Smooth muscle cell (in vitro differentiated cells): ENCODE results near the gene SHISAL1. TPM values are rescaled to one million over a fixed set of nuclear protein-coding genes. Genes with fewer than 3 reads are reported as not detected.

Experiments
- DNase-seq: peaks from one replicate; lab custom pipeline; 2025; ENCODE audit not compliant: unreplicated experiment; lab: John Stamatoyannopoulos, UW
- H2AFZ ChIP-seq: fragments of 200-600 bp; sonication (generic); 2 replicates; pipeline ENCODE4 v1.6.0; 2016; ENCODE audit warnings: antibody characterized with exemption, low read depth, mild to moderate bottlenecking
- H3F3A ChIP-seq: fragments of 200-600 bp; sonication (generic); 2 replicates; pipeline ENCODE4 v1.6.0; 2017; ENCODE audit warnings: antibody characterized with exemption, low read depth
- H3K27ac ChIP-seq: fragments of 200-600 bp; sonication (generic); 2 replicates; pipeline ENCODE4 v1.5.1; 2016; ENCODE audit warnings: low read depth, mild to moderate bottlenecking
- H3K27me3 ChIP-seq: fragments of 200-600 bp; sonication (generic); 2 replicates; pipeline ENCODE4 v1.6.1; 2016; ENCODE audit warnings: low read depth, mild to moderate bottlenecking
- H3K36me3 ChIP-seq: fragments of 200-600 bp; sonication (generic); 2 replicates; pipeline ENCODE4 v1.5.1; 2016; ENCODE audit warnings: low read depth
- H3K4me1 ChIP-seq: fragments of 200-600 bp; sonication (generic); 2 replicates; pipeline ENCODE4 v1.5.1; 2016; ENCODE audit warnings: low read depth
- H3K4me2 ChIP-seq: fragments of 200-600 bp; sonication (generic); 2 replicates; pipeline ENCODE4 v1.6.0; 2016; ENCODE audit warnings: mild to moderate bottlenecking
- H3K4me3 ChIP-seq: fragments of 200-600 bp; sonication (generic); 2 replicates; pipeline ENCODE4 v1.5.1; 2016; ENCODE audit warnings: mild to moderate bottlenecking
- H3K79me2 ChIP-seq: fragments of 200-600 bp; sonication (generic); 2 replicates; pipeline ENCODE4 v1.6.0; 2016; ENCODE audit warnings: low read depth, mild to moderate bottlenecking
- H3K9ac ChIP-seq: fragments of 200-600 bp; sonication (generic); 2 replicates; pipeline ENCODE4 v1.6.0; 2016; ENCODE audit warnings: low read depth
- H3K9me3 ChIP-seq: fragments of 200-600 bp; sonication (generic); replicated peaks from 2 replicates; pipeline ENCODE4 v1.5.1; 2016; ENCODE audit warnings: low read depth
- H4K20me1 ChIP-seq: fragments of 200-600 bp; sonication (generic); 2 replicates; pipeline ENCODE4 v1.6.0; 2016; ENCODE audit warnings: low read depth
- CTCF ChIP-seq: fragments of 200-600 bp; sonication (generic); IDR thresholded peaks from 2 replicates; pipeline ENCODE4 v1.5.1; 2017; ENCODE audit warnings: borderline replicate concordance, mild to moderate bottlenecking, antibody characterized with exemption; ENCODE audit not compliant: insufficient read depth, poor library complexity, severe bottlenecking
- whole genome bisulfite sequencing: methylation state at CpG from one replicate; pipeline ENCODE4 v1.1.7; 2016; ENCODE audit warnings: low lambda C conversion rate; 5-methylcytosine and 5-hydroxymethylcytosine counted together
- polyA plus RNA-seq: library from polyadenylated mRNA; unstranded; fragments of >200 nt; fragmentation: Nextera tagmentation; extraction: Ambion mirVana; gene quantifications from 2 replicates; pipeline ENCODE4 v1.2.1, GENCODE V29; 2016
- total RNA-seq: library from RNA; depleted of rRNA; stranded (reverse); fragments of >200 nt; gene quantifications from 2 replicates; pipeline ENCODE4 v1.2.3, GENCODE V29; 2014

Gene SHISAL1
- total and polyA plus RNA-seq, 2 experiments from 2014 or later = 0.78 to 1.9 TPM

- WGBS = 88% methylated on average over 24 of the region's 25 CpGs
- Histone ChIP-seq H3K79me2 (no peaks in the 10 kb centered on the region), H3K27ac (no peak overlapping the region), H3K4me3 (no peak overlapping the region), H3K4me2 (no peak overlapping the region), H2AFZ (no peak overlapping the region), H3F3A (no peaks in the 10 kb centered on the region), H3K36me3 (no peaks in the 10 kb centered on the region), H3K4me1 (peaks cover 22% of the 10 kb centered on the region), H4K20me1 (no peaks in the 10 kb centered on the region), H3K9ac (no peak overlapping the region), H3K9me3 (no peaks in the 10 kb centered on the region), H3K27me3 (no peaks in the 10 kb centered on the region)
- TF ChIP-seq CTCF = no peak
- DNase-seq = no peak
Observed at GRCh38 chr22:44298406-44299091, 14.2 kb downstream of the SHISAL1 start.

- no peak overlapping the region for H3K9ac ChIP-seq
- no peak overlapping the region for H2AFZ ChIP-seq
- H3F3A ChIP-seq = no peaks in the 10 kb centered on the region
- H3K79me2 ChIP-seq = no peaks in the 10 kb centered on the region
- 38% methylated on average over 14 of the region's 14 CpGs for WGBS
- no peaks in the 10 kb centered on the region for H4K20me1 ChIP-seq
- no peaks in the 10 kb centered on the region for H3K9me3 ChIP-seq
- H3K36me3 ChIP-seq = no peaks in the 10 kb centered on the region
- H3K4me3 ChIP-seq = no peak overlapping the region
- TF ChIP-seq CTCF = no peak
- H3K27ac ChIP-seq = no peak overlapping the region
- peak overlapping the region; percentile 69 for H3K4me2 ChIP-seq
- H3K4me1 ChIP-seq = peaks cover 22% of the 10 kb centered on the region
- DNase-seq = no peak
- H3K27me3 ChIP-seq = no peaks in the 10 kb centered on the region
Observed at GRCh38 chr22:44297470-44298061, 15.2 kb downstream of the SHISAL1 start.

DNA sequence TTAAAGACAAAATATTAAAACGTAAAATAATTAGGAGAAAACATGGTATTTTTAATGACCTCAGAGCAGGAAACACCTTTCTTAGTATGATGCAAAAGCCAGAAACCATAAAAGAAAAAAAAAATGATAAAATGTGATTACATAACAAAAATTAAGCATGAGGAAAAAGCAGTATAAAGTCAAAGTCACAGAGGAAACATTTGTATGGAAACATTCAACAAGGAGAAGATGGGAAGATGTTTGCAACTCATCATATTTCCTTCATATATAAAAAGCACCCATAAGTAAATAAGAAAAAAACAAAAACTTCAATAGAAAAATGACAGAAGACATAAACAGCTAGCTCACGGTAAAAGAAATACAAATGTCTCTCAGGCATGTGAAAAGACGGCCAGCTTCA lies 17.3 kb downstream of the SHISAL1 start:
- Histone ChIP-seq H3K4me1 (peaks cover 22% of the 10 kb centered on the region), H3K79me2 (no peaks in the 10 kb centered on the region)
- WGBS = 92% methylated on average over 3 of the region's 3 CpGs

More for the DNA sequence above, 17.3 kb downstream of the SHISAL1 start:
- H3K4me3 ChIP-seq = no peak overlapping the region
- no peak overlapping the region for H3K27ac ChIP-seq
- no peak overlapping the region for H3K9ac ChIP-seq
- H2AFZ ChIP-seq = no peak overlapping the region
- no peaks in the 10 kb centered on the region for H3K9me3 ChIP-seq
- H3K4me2 ChIP-seq = no peak overlapping the region
- no peaks in the 10 kb centered on the region for H3K27me3 ChIP-seq
- no peaks in the 10 kb centered on the region for H3K36me3 ChIP-seq
- no peaks in the 10 kb centered on the region for H3F3A ChIP-seq
- no peak for TF ChIP-seq CTCF
- H4K20me1 ChIP-seq = no peaks in the 10 kb centered on the region
- DNase-seq = no peak
